WTC11 (cell line): Measurements from ENCODE around the gene ETV6. TPM values are rescaled to one million over a fixed set of nuclear protein-coding genes. Genes with fewer than 3 reads are reported as not detected.
A peak's percentile ranks its signal among the peaks of the same experiment; 100 is the strongest.

Source experiments
- ATAC-seq: fragments of 200-7000 bp; cut with Tn5 transposase; 2 replicates; pipeline ENCODE4 v1.10.0; 2021; ENCODE audit warnings: mild to moderate bottlenecking, moderate library complexity
- CTCF ChIA-PET: fragments of 300-600 bp; sonication (Branson Sonifier 250); formaldehyde crosslinking; loops from one replicate; lab custom pipeline; 2021; ENCODE audit warnings: antibody characterized with exemption; lab: Charles Lee
- POLR2A ChIA-PET: fragments of 350-600 bp; sonication (Branson Sonifier 250); formaldehyde crosslinking; loops from one replicate; lab custom pipeline; 2021; ENCODE audit warnings: antibody characterized with exemption; lab: Charles Lee
- DNase-seq: peaks from one replicate; pipeline ENCODE4 v3.0.0; 2021; ENCODE audit warnings: low spot score
- H3K27ac Mint-ChIP-seq: 2 replicates; pipeline ENCODE4 v1.8.0; 2021; ENCODE audit warnings: mixed read lengths
- H3K27me3 Mint-ChIP-seq: 2 replicates; pipeline ENCODE4 v1.8.0; 2021; ENCODE audit warnings: low read depth, mild to moderate bottlenecking, moderate library complexity, mixed read lengths
- H3K36me3 Mint-ChIP-seq: 2 replicates; pipeline ENCODE4 v1.8.0; 2021; ENCODE audit warnings: mixed read lengths
- H3K4me1 Mint-ChIP-seq: 2 replicates; pipeline ENCODE4 v1.8.0; 2022; ENCODE audit warnings: mixed read lengths
- H3K4me3 Mint-ChIP-seq: 2 replicates; pipeline ENCODE4 v1.8.0; 2021; ENCODE audit warnings: mild to moderate bottlenecking, moderate library complexity, mixed read lengths
- H3K9me3 Mint-ChIP-seq: 2 replicates; pipeline ENCODE4 v1.8.0; 2021; ENCODE audit warnings: mixed read lengths
- GRHL2 ChIP-seq: fragments of 250-450 bp; sonication (Bioruptor Pico); IDR thresholded peaks from 2 replicates; pipeline ENCODE4 v1.8.0; 2022; ENCODE audit warnings: mild to moderate bottlenecking, moderate library complexity; ENCODE audit not compliant: insufficient replicate concordance, severe bottlenecking
- KAT7 ChIP-seq: sonication (generic); formaldehyde crosslinking; IDR thresholded peaks from 2 replicates; pipeline ENCODE4 v1.8.1; 2023; ENCODE audit warnings: missing genetic modification reagents, mild to moderate bottlenecking, borderline replicate concordance
- MXD4 ChIP-seq: fragments of 250-450 bp; sonication (Bioruptor Pico); IDR thresholded peaks from 2 replicates; pipeline ENCODE4 v1.8.0; 2021; ENCODE audit warnings: mild to moderate bottlenecking, moderate library complexity, borderline replicate concordance
- OVOL2 ChIP-seq: fragments of 250-450 bp; sonication (Bioruptor Pico); IDR thresholded peaks from 2 replicates; pipeline ENCODE4 v1.9.0; 2021; ENCODE audit warnings: mild to moderate bottlenecking, borderline replicate concordance
- PRRX2 ChIP-seq: fragments of 250-450 bp; sonication (Bioruptor Pico); IDR thresholded peaks from 2 replicates; pipeline ENCODE4 v1.8.0; 2021; ENCODE audit warnings: mild to moderate bottlenecking
- TEAD1 ChIP-seq: sonication (generic); formaldehyde crosslinking; IDR thresholded peaks from 2 replicates; pipeline ENCODE4 v1.8.0; 2022; ENCODE audit warnings: mild to moderate bottlenecking, missing genetic modification reagents
- ZNF121 ChIP-seq: sonication (generic); formaldehyde crosslinking; IDR thresholded peaks from 2 replicates; pipeline ENCODE4 v1.8.0; 2023; ENCODE audit warnings: missing genetic modification reagents
- ZNF423 ChIP-seq: fragments of 250-450 bp; sonication (Bioruptor Pico); IDR thresholded peaks from 2 replicates; pipeline ENCODE4 v2.1.2; 2022; ENCODE audit warnings: mild to moderate bottlenecking, moderate library complexity
- total RNA-seq: library from RNA; stranded (reverse); gene quantifications from 3 replicates; pipeline ENCODE4 v1.2.3, GENCODE V29; 2021
- TF ChIP-seq, protein P1 (sequence below): fragments of 250-450 bp; sonication (Bioruptor Pico); IDR thresholded peaks from 2 replicates; pipeline ENCODE4 v1.9.0; 2021; ENCODE audit warnings: mild to moderate bottlenecking
- TF ChIP-seq, protein P2 (sequence below): sonication (generic); formaldehyde crosslinking; IDR thresholded peaks from 2 replicates; pipeline ENCODE4 v1.8.1; 2022; ENCODE audit warnings: missing genetic modification reagents, borderline replicate concordance
- TF ChIP-seq, protein P3 (sequence below): sonication (generic); formaldehyde crosslinking; IDR thresholded peaks from 2 replicates; pipeline ENCODE4 v1.8.1; 2022; ENCODE audit warnings: mild to moderate bottlenecking, moderate library complexity, missing genetic modification reagents
- TF ChIP-seq, protein P4 (sequence below): sonication (generic); formaldehyde crosslinking; IDR thresholded peaks from 2 replicates; pipeline ENCODE4 v1.8.0; 2023; ENCODE audit warnings: missing genetic modification reagents, mild to moderate bottlenecking, borderline replicate concordance
- TF ChIP-seq, protein P5 (sequence below): fragments of 200-600 bp; IDR thresholded peaks from 2 replicates; pipeline ENCODE4 v1.8.0; 2022; ENCODE audit warnings: antibody characterized with exemption

Gene ETV6
- total RNA-seq, 1 experiment from 2014 or later, result 23.5 TPM

DNA sequence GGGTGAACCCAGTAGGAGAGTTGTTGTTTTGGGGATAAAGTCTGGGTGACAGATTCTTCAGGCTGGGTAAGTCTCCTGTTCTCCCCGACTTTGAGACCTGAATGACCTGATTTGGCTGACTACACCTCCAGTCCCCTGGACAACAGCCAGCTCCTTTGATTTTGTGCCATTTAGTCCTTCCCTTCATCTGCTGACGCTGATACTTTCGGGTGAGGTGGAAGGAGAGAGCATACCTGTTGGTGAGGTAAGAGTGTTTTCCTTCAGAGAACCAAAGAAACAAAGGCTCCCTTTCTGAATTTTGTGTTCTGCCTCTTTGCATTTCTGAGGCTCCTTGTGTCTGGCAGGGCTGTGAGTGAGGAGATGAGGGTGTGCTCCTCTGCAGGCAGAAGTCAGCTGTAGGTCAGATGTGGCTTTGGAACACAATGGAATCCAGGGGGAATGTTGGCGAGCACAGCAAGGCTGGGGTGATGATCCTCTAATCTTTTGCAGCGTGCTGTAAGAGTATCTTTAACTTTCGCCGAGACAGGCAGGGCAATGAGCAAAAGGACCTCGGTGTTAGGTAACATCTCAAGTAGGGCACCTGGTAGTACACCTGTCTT lies 12.1 kb downstream of the ETV6 start:
- ChIA-PET POLR2A (no interaction called here), CTCF (interaction anchor here (1.0 kb wide), 1 partner anchor 151 kb away, joined by 3 read pairs; no protein-coding TSS in a partner anchor)
- peak; percentile 20 for ATAC-seq
- Mint-ChIP-seq H3K27ac (peak overlapping the region; percentile 54; the same call in 1 of the 2 replicates), H3K4me3 (no peak overlapping the region), H3K9me3 (no peaks in the 10 kb centered on the region), H3K36me3 (peaks cover 4% of the 10 kb centered on the region; the same call in 1 of the 2 replicates), H3K4me1 (peaks cover 59% of the 10 kb centered on the region), H3K27me3 (no peaks in the 10 kb centered on the region)
- no peak for DNase-seq
- TF ChIP-seq PRRX2 (CRISPR knock-in tag), result no peak

DNA sequence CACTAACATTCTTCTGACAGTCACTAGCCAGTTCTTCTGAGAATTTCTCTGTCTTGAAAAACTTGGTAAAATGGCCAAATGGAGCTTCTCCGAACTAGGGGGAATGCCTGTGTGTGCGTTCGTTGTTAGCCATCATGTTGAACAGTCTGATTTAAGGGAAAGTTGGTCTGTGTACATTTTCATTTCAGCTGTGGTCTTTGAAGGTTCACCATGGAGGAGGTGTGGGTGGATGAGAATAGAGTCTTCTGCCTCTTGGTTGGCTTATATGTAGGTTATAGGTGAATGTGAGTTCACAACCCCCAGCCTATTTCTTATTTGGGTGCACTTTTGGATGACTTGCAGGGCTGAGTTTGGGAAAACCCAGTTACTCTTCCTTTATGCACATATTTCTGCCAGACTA lies 12.9 kb downstream of the ETV6 start:
- ATAC-seq (no peak), DNase-seq (no peak)
- Mint-ChIP-seq H3K9me3 (no peaks in the 10 kb centered on the region), H3K27me3 (no peaks in the 10 kb centered on the region), H3K27ac (no peak overlapping the region), H3K36me3 (peaks cover 4% of the 10 kb centered on the region; the same call in 1 of the 2 replicates), H3K4me3 (no peak overlapping the region), H3K4me1 (peaks cover 58% of the 10 kb centered on the region)
- CTCF ChIA-PET, result interaction anchor here (0.7 kb wide), 1 partner anchor 81 kb away, joined by 3 read pairs; no protein-coding TSS in a partner anchor
- POLR2A ChIA-PET, result no interaction called here
- TF ChIP-seq KAT7 (CRISPR knock-in tag), result no peak
- TF ChIP-seq MXD4 (CRISPR knock-in tag), result no peak
- TF ChIP-seq, protein P1, sequence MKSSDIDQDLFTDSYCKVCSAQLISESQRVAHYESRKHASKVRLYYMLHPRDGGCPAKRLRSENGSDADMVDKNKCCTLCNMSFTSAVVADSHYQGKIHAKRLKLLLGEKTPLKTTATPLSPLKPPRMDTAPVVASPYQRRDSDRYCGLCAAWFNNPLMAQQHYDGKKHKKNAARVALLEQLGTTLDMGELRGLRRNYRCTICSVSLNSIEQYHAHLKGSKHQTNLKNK (CRISPR knock-in tag), result no peak
- no peak for TF ChIP-seq OVOL2 (CRISPR knock-in tag)
- no peak for TF ChIP-seq ZNF121 (CRISPR knock-in tag)
- TF ChIP-seq TEAD1, result no peak
- TF ChIP-seq, protein P2, sequence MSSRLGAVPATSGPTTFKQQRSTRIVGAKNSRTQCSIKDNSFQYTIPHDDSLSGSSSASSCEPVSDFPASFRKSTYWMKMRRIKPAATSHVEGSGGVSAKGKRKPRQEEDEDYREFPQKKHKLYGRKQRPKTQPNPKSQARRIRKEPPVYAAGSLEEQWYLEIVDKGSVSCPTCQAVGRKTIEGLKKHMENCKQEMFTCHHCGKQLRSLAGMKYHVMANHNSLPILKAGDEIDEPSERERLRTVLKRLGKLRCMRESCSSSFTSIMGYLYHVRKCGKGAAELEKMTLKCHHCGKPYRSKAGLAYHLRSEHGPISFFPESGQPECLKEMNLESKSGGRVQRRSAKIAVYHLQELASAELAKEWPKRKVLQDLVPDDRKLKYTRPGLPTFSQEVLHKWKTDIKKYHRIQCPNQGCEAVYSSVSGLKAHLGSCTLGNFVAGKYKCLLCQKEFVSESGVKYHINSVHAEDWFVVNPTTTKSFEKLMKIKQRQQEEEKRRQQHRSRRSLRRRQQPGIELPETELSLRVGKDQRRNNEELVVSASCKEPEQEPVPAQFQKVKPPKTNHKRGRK (CRISPR knock-in tag), result no peak
- TF ChIP-seq, protein P3, sequence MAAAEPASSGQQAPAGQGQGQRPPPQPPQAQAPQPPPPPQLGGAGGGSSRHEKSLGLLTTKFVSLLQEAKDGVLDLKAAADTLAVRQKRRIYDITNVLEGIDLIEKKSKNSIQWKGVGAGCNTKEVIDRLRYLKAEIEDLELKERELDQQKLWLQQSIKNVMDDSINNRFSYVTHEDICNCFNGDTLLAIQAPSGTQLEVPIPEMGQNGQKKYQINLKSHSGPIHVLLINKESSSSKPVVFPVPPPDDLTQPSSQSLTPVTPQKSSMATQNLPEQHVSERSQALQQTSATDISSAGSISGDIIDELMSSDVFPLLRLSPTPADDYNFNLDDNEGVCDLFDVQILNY, result no peak
- TF ChIP-seq, protein P4, sequence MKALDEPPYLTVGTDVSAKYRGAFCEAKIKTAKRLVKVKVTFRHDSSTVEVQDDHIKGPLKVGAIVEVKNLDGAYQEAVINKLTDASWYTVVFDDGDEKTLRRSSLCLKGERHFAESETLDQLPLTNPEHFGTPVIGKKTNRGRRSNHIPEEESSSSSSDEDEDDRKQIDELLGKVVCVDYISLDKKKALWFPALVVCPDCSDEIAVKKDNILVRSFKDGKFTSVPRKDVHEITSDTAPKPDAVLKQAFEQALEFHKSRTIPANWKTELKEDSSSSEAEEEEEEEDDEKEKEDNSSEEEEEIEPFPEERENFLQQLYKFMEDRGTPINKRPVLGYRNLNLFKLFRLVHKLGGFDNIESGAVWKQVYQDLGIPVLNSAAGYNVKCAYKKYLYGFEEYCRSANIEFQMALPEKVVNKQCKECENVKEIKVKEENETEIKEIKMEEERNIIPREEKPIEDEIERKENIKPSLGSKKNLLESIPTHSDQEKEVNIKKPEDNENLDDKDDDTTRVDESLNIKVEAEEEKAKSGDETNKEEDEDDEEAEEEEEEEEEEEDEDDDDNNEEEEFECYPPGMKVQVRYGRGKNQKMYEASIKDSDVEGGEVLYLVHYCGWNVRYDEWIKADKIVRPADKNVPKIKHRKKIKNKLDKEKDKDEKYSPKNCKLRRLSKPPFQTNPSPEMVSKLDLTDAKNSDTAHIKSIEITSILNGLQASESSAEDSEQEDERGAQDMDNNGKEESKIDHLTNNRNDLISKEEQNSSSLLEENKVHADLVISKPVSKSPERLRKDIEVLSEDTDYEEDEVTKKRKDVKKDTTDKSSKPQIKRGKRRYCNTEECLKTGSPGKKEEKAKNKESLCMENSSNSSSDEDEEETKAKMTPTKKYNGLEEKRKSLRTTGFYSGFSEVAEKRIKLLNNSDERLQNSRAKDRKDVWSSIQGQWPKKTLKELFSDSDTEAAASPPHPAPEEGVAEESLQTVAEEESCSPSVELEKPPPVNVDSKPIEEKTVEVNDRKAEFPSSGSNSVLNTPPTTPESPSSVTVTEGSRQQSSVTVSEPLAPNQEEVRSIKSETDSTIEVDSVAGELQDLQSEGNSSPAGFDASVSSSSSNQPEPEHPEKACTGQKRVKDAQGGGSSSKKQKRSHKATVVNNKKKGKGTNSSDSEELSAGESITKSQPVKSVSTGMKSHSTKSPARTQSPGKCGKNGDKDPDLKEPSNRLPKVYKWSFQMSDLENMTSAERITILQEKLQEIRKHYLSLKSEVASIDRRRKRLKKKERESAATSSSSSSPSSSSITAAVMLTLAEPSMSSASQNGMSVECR, result no peak
- TF ChIP-seq GRHL2 (CRISPR knock-in tag), result no peak
- TF ChIP-seq, protein P5, sequence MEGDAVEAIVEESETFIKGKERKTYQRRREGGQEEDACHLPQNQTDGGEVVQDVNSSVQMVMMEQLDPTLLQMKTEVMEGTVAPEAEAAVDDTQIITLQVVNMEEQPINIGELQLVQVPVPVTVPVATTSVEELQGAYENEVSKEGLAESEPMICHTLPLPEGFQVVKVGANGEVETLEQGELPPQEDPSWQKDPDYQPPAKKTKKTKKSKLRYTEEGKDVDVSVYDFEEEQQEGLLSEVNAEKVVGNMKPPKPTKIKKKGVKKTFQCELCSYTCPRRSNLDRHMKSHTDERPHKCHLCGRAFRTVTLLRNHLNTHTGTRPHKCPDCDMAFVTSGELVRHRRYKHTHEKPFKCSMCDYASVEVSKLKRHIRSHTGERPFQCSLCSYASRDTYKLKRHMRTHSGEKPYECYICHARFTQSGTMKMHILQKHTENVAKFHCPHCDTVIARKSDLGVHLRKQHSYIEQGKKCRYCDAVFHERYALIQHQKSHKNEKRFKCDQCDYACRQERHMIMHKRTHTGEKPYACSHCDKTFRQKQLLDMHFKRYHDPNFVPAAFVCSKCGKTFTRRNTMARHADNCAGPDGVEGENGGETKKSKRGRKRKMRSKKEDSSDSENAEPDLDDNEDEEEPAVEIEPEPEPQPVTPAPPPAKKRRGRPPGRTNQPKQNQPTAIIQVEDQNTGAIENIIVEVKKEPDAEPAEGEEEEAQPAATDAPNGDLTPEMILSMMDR, result no peak
- no peak for TF ChIP-seq PRRX2 (CRISPR knock-in tag)
- no peak for TF ChIP-seq ZNF423 (CRISPR knock-in tag)
